SH-SY5Y (cell line): ENCODE measurements around the gene TMEM82.

Source experiments
- GATA2 ChIP-seq: IDR thresholded peaks from 2 replicates; pipeline ENCODE4 v1.6.1; 2011; ENCODE audit warnings: mild to moderate bottlenecking, low read depth, low read length
- GATA3 ChIP-seq: IDR thresholded peaks from 2 replicates; pipeline ENCODE4 v1.6.1; 2011; ENCODE audit warnings: low read depth, mild to moderate bottlenecking, low read length, moderate library complexity

DNA sequence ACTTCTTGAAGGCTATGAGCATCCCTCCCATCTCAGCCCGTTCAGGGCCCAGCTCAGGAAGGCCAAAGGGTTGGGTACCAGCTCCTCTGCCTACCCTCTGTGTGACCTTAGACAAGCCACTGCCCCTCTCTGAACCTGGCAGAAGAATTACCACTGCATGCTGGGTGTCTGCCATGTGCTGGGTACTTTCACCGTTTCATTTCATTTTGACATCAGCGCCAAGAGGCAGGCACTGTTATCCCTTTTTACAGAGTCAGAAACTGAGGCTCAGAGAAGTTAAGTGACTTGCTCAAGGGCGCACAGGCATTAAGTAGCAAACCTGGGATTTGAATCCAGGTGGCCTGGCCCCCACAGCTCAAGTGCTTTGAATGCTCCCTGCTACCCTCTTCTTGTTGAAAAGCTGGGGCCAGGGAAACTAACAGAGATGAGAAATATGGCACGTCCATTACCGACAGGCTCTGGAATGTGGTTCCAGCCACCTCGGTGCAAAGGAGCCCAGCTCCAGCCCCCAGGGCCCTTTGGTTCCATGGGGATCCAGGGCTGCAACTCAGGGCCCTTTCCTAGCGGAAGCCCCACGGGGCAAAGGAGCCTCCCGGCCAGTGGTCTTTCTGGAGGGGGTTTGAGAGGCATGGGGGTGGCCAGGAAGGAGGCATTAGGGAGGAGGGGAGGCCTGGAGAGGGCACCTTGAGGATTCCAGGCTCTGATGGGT lies 6.5 kb downstream of the TMEM82 start:
- no peak for TF ChIP-seq GATA2
- TF ChIP-seq GATA3: no peak
